AG09309 (cell line): ENCODE results near the gene SPINK9.
A peak's percentile ranks its signal among the peaks of the same experiment; 100 is the strongest.
"Not testable (repeated sequence)": the region's sequence is repeated elsewhere in the genome, so short reads cannot be mapped to it uniquely, and the experiment has no call there.

Experiments used
- DNase-seq: peaks from one replicate; pipeline ENCODE4 v3.0.0-alpha.2; 2010; ENCODE audit warnings: low read depth
- H3K4me3 ChIP-seq: 2 replicates; pipeline ENCODE4 v1.5.1; 2011; ENCODE audit warnings: mild to moderate bottlenecking, low read depth, low read length, moderate library complexity; ENCODE audit not compliant: control insufficient read depth
- CTCF ChIP-seq: IDR thresholded peaks from 2 replicates; pipeline ENCODE4 v1.5.1; 2011; ENCODE audit warnings: mild to moderate bottlenecking, low read depth, low read length, inconsistent platforms; ENCODE audit not compliant: insufficient read depth, control insufficient read depth; ENCODE audit errors: missing control alignments

Gene SPINK9

GRCh38 chr5:148311484-148311883, 23.9 kb upstream of the SPINK9 start:
- DNase-seq: no peak
- no peak for TF ChIP-seq CTCF
- H3K4me3 ChIP-seq: no peak overlapping the region

DNA sequence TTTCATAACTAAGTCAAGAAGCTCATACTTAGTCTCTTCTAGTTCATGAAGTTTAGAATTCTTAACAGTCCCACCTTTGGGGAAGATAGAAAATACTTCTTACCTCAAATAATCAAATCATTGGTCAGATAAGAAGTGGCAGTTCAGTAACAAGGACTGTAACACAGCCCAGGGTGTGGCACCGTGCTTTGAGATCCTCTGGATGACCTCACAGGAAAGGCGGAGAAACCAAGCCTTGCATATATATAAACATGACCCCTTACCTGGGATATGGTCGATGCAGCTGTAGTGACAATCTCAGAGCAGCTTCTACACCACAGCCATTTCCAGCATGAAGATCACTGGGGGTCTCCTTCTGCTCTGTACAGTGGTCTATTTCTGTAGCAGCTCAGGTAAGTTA, 23.2 kb upstream of the SPINK9 start, which contains the start of gene SPINK7:
Gene SPINK7, plus strand, starts transcription at position 271 of the 400 bp plus-strand sequence. Its CDS starts 61 bp downstream, at position 332.
- H3K4me3 ChIP-seq: no peak within 1 kb of the TSS
- no peak for TF ChIP-seq CTCF
- no peak for DNase-seq

GRCh38 chr5:148314187-148314586, 21.2 kb upstream of the SPINK9 start:
- H3K4me3 ChIP-seq: no peak overlapping the region
- DNase-seq: no peak

GRCh38 chr5:148314731-148315130, 20.6 kb upstream of the SPINK9 start:
- TF ChIP-seq CTCF: no peak
- no peak overlapping the region for H3K4me3 ChIP-seq
- no peak for DNase-seq

More at GRCh38 chr5:148314187-148314586, 21.2 kb upstream of the SPINK9 start:
- TF ChIP-seq CTCF: no peak

GRCh38 chr5:148320011-148320963, 15.1 kb upstream of the SPINK9 start:
- H3K4me3 ChIP-seq: peak overlapping the region; percentile 28
- DNase-seq: not testable (repeated sequence)

DNA sequence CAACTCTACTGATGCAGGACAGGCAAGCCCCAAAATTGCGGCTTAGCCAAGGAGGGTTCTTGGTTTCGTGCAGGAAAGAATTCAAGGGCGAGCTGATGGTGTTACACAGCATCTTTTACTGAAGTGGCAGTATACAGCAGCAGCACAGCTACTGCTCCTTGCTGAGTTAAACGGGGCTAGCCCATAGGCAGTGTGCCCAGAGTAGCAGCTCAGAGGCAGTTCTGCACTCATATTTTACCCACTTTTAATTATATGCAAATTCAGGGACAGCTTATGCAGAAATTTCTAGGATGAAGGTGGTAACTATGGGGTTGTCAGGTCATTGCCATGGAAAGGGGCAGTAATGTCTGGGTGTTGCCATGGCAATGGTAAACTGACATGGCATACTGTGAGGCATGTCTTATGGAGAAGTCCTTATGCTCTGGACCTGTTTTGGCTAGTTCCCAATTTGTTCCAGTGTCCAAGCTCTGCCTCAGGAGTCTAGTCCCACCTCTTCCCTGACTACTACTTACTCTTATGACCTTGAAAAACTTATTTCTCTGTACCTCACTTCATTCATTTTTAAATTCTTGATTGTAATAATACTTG, 2.0 kb upstream of the SPINK9 start:
- TF ChIP-seq CTCF: no peak
- H3K4me3 ChIP-seq: no peak overlapping the region
- DNase-seq: no peak
